NT2/D1 (cell line): ENCODE results near the gene AP1S2.

Experiments
- DNase-seq: peaks from one replicate; pipeline ENCODE4 v3.0.0-alpha.2; 2011; ENCODE audit warnings: low read depth, low spot score
- H3K27me3 ChIP-seq: 2 replicates; pipeline ENCODE4 v1.6.0; 2011; ENCODE audit warnings: mild to moderate bottlenecking; ENCODE audit not compliant: insufficient read length, insufficient read depth
- H3K36me3 ChIP-seq: 2 replicates; pipeline ENCODE4 v1.6.1; 2011; ENCODE audit warnings: mild to moderate bottlenecking, low read length, mixed read lengths; ENCODE audit not compliant: insufficient read depth, insufficient read length
- H3K4me1 ChIP-seq: 2 replicates; pipeline ENCODE4 v1.5.1; 2011; ENCODE audit not compliant: insufficient read depth, insufficient read length
- H3K4me3 ChIP-seq: 2 replicates; pipeline ENCODE4 v1.5.1; 2011; ENCODE audit warnings: low read depth; ENCODE audit not compliant: insufficient read length
- H3K9ac ChIP-seq: 2 replicates; pipeline ENCODE4 v1.6.0; 2011; ENCODE audit warnings: low read depth; ENCODE audit not compliant: insufficient read length
- H3K9me3 ChIP-seq: 2 replicates; pipeline ENCODE4 v1.5.1; 2011; ENCODE audit warnings: mild to moderate bottlenecking, low read length; ENCODE audit not compliant: insufficient read depth
- SUZ12 ChIP-seq: IDR thresholded peaks from 2 replicates; pipeline ENCODE4 v1.6.1; 2011; ENCODE audit not compliant: insufficient read length, insufficient read depth; ENCODE audit errors: extremely low read depth
- YY1 ChIP-seq: IDR thresholded peaks from 2 replicates; pipeline ENCODE4 v1.6.1; 2011; ENCODE audit not compliant: insufficient read length, insufficient read depth
- ZNF274 ChIP-seq: IDR thresholded peaks from 2 replicates; pipeline ENCODE4 v1.6.1; 2011; ENCODE audit warnings: mild to moderate bottlenecking, low read depth, low read length

Gene AP1S2

GRCh38 chrX:15866147-15866546 is 11.5 kb upstream of the AP1S2 start:
- Histone ChIP-seq H3K4me1 (peaks cover 2% of the 10 kb centered on the region), H3K9me3 (0 out of 2 replicates have a peak, but pooled peaks cover 4% of the 10 kb centered on the region), H3K4me3 (no peak overlapping the region), H3K9ac (no peak overlapping the region), H3K36me3 (no peaks in the 10 kb centered on the region), H3K27me3 (no peaks in the 10 kb centered on the region)
- no peak for TF ChIP-seq YY1
- no peak for TF ChIP-seq SUZ12
- TF ChIP-seq ZNF274 = no peak
- DNase-seq = peak; percentile 30

DNA sequence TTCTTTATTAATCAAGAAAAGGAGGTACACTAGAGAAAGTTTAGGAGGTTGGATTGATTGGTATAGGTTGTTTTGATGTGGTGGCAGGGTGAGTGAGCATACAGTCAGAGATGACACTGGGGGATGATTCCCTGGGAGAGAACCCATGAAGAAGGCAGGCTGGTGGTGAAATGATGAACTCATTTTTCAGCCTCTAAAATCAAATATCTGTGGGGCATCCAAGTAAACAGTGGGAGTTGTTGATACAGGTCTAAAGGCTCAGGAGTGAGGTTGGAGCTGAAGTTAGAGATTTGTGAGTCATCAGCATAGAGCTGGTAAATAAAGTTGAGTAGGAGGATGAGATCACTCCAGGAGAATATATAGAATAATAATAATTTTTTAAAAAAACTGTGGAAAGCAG is 10.0 kb upstream of the AP1S2 start:
- no peak overlapping the region for H3K4me3 ChIP-seq
- 0 out of 2 replicates have a peak, but pooled peaks cover 7% of the 10 kb centered on the region for H3K9me3 ChIP-seq
- TF ChIP-seq ZNF274 (no peak), SUZ12 (no peak), YY1 (no peak)
- no peaks in the 10 kb centered on the region for H3K36me3 ChIP-seq
- no peaks in the 10 kb centered on the region for H3K27me3 ChIP-seq
- peaks cover 2% of the 10 kb centered on the region for H3K4me1 ChIP-seq
- H3K9ac ChIP-seq = no peak overlapping the region
- DNase-seq = no peak

DNA sequence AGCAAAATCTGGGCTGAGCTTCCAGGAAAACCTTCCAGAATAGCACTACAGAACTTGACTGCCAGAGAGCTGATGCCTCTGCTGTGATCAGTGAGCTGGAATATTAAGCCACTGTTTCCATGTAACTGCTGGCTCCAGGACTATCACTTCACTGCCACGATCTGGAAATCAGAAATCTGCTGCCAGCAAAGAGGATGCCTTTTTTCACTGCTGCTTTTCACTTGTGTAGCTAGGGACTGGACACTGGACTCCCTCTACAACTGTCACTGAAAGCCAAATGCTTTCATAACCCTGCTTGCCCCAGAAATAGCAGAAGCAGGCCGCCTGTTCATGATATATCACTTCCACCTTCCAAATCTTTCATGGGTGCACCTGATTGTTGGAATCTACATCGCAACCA is 9.4 kb upstream of the AP1S2 start:
- Histone ChIP-seq H3K9me3 (0 out of 2 replicates have a peak, but pooled peaks cover 7% of the 10 kb centered on the region), H3K9ac (no peak overlapping the region), H3K36me3 (no peaks in the 10 kb centered on the region), H3K4me3 (no peak overlapping the region), H3K4me1 (peaks cover 2% of the 10 kb centered on the region), H3K27me3 (no peaks in the 10 kb centered on the region)
- DNase-seq = no peak
- no peak for TF ChIP-seq YY1
- TF ChIP-seq SUZ12 = no peak

DNA sequence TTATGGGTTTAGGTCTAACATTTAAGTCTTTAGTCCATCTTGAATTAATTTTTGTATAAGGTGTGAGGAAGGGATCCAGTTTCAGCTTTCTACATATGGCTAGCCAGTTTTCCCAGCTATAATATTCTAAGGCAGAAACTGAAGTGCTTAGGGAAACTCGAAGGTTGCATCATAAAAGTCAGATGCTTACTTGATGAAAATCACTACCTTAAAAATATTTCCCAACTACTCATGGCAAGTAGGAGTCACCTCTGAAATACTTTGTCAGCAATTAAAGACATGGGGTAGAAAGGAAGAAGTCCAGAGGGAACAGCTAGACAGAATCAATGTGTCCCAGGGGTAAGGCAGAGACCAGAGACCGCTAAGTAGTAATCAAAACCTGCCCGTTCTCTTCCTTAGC is 6.3 kb upstream of the AP1S2 start:
- Histone ChIP-seq H3K36me3 (no peaks in the 10 kb centered on the region), H3K9ac (no peak overlapping the region), H3K27me3 (no peaks in the 10 kb centered on the region), H3K4me1 (no peaks in the 10 kb centered on the region), H3K4me3 (no peak overlapping the region), H3K9me3 (0 out of 2 replicates have a peak, but pooled peaks cover 7% of the 10 kb centered on the region)
- DNase-seq = no peak
- TF ChIP-seq SUZ12 (no peak), ZNF274 (no peak), YY1 (no peak)

- DNase-seq = no peak
- no peak for TF ChIP-seq YY1
- TF ChIP-seq SUZ12 = no peak
- TF ChIP-seq ZNF274 = no peak
- Histone ChIP-seq H3K4me1 (no peaks in the 10 kb centered on the region), H3K27me3 (no peaks in the 10 kb centered on the region), H3K9ac (no peak overlapping the region), H3K9me3 (0 out of 2 replicates have a peak, but pooled peaks cover 7% of the 10 kb centered on the region), H3K4me3 (no peak overlapping the region), H3K36me3 (no peaks in the 10 kb centered on the region)
Measured at GRCh38 chrX:15858051-15858450, 3.4 kb upstream of the AP1S2 start.

DNA sequence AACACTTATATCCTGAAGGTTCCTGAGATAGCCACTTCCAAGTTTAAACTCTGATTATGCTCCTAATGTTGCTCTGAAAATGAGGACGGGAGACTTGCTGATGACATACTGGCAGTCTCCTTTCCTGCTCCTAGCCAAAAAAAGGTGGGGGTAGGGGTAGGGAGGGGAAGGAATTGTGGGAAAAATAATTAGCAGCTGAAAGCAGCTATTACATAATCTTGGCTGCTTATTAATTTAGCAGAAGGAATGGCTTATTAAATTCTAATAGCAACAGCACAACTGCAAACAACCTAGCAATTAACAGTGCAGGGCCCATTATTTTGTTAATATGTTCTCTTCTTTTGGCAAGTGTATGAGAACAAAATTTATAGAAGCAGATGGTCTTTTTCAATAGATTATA is 2.0 kb upstream of the AP1S2 start:
- Histone ChIP-seq H3K36me3 (peaks cover 9% of the 10 kb centered on the region), H3K4me1 (no peaks in the 10 kb centered on the region), H3K9me3 (0 out of 2 replicates have a peak, but pooled peaks cover 7% of the 10 kb centered on the region), H3K4me3 (no peak overlapping the region), H3K27me3 (no peaks in the 10 kb centered on the region), H3K9ac (no peak overlapping the region)
- no peak for DNase-seq
- no peak for TF ChIP-seq SUZ12

DNA sequence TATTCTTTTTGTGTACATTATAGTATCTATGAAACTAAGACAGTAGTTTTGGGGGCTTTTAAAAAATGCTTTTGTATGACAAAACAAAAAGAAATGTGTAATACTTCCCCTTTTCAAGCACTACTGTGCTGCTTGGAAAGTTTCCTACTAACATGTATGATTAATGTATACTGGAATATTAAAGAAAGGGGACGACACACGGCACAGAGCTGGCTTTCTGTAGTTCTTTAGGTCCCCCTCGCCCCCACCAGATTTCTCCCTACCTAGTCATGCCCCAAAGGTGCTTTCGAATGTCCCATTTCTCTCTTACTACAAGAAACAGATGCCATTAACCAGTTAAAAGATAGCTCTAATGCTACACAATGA is 1.6 kb upstream of the AP1S2 start:
- Histone ChIP-seq H3K27me3 (no peaks in the 10 kb centered on the region), H3K9me3 (0 out of 2 replicates have a peak, but pooled peaks cover 4% of the 10 kb centered on the region), H3K9ac (no peak overlapping the region), H3K4me1 (no peaks in the 10 kb centered on the region), H3K4me3 (no peak overlapping the region), H3K36me3 (peaks cover 13% of the 10 kb centered on the region)
- no peak for DNase-seq
- no peak for TF ChIP-seq ZNF274
- no peak for TF ChIP-seq YY1
- TF ChIP-seq SUZ12 = no peak
